Lower lobe of right lung (tissue), 2 donors: ENCODE measurements around the gene CTXN1. TPM values are rescaled to one million over a fixed set of nuclear protein-coding genes. Genes with fewer than 3 reads are reported as not detected.
"Not testable (repeated sequence)": the region's sequence is repeated elsewhere in the genome, so short reads cannot be mapped to it uniquely, and the experiment has no call there.

Source experiments
- ATAC-seq, 2 donors: fragments of 200-7000 bp; cut with Tn5 transposase; one replicate each; pipeline ENCODE4 v1.9.1; 2020 to 2022; ENCODE audit warnings: mild to moderate bottlenecking in 2 of 2, moderate library complexity in 2 of 2
- DNase-seq: peaks from one replicate; pipeline ENCODE4 v3.0.0-alpha.2; 2020
- H3K27ac ChIP-seq: fragments of 200-600 bp; one replicate; pipeline ENCODE4 v1.8.0; 2022
- H3K27me3 ChIP-seq: fragments of 200-600 bp; one replicate; pipeline ENCODE4 v1.8.0; 2022; ENCODE audit warnings: low read depth
- H3K36me3 ChIP-seq: fragments of 200-600 bp; one replicate; pipeline ENCODE4 v1.8.0; 2022; ENCODE audit warnings: mild to moderate bottlenecking
- H3K4me1 ChIP-seq: fragments of 200-600 bp; one replicate; pipeline ENCODE4 v1.8.0; 2022
- H3K4me3 ChIP-seq: fragments of 200-600 bp; one replicate; pipeline ENCODE4 v1.8.0; 2022; ENCODE audit warnings: mild to moderate bottlenecking
- H3K9me3 ChIP-seq: fragments of 200-600 bp; one replicate; pipeline ENCODE4 v1.8.0; 2022
- CTCF ChIP-seq: fragments of 200-600 bp; IDR thresholded peaks from one replicate; pipeline ENCODE4 v1.8.0; 2022; ENCODE audit warnings: antibody characterized with exemption, mild to moderate bottlenecking
- intact Hi-C: fragments of 100-400 bp; cut with DNase I; formaldehyde crosslinking; loops from one replicate; pipeline ENCODE4 v1.11.0; 2022
- total RNA-seq: library from RNA; stranded (reverse); fragmentation: NEBNext Ultra II Directional; extraction: Animal tissue kit (Norgen Biotek cat#: 25700); gene quantifications from one replicate; pipeline ENCODE4 v1.2.1, GENCODE V29; 2021
- donor health status: DM: no; HTN: yes; CAD: no; lungs with severe emphysema.

Gene CTXN1
- total RNA-seq, 1 donor from 2014 or later = 5.8 TPM

GRCh38 chr19:7933411-7933810, 7.5 kb upstream of the CTXN1 start:
- intact Hi-C loops = no loop called here
- peak; percentile 8 for TF ChIP-seq CTCF
- no peak for ATAC-seq
- Histone ChIP-seq H3K9me3 (no peaks in the 10 kb centered on the region), H3K27me3 (no peaks in the 10 kb centered on the region), H3K27ac (no peak overlapping the region), H3K4me3 (no peak overlapping the region), H3K36me3 (peaks cover 82% of the 10 kb centered on the region), H3K4me1 (peaks cover 7% of the 10 kb centered on the region)
- DNase-seq = no peak

- peaks cover 77% of the 10 kb centered on the region for H3K36me3 ChIP-seq
- no peaks in the 10 kb centered on the region for H3K27me3 ChIP-seq
These were observed 7.0 kb upstream of the CTXN1 start for GRCh38 chr19:7932930-7933300.

GRCh38 chr19:7932276-7932929, 6.5 kb upstream of the CTXN1 start:
- H3K27ac ChIP-seq = no peak overlapping the region
- H3K4me3 ChIP-seq = no peak overlapping the region
- intact Hi-C loops = no loop called here
- peaks cover 7% of the 10 kb centered on the region for H3K4me1 ChIP-seq
- no peaks in the 10 kb centered on the region for H3K9me3 ChIP-seq
- no peak for TF ChIP-seq CTCF
- peaks cover 72% of the 10 kb centered on the region for H3K36me3 ChIP-seq
- H3K27me3 ChIP-seq = no peaks in the 10 kb centered on the region
- no peak for ATAC-seq
- DNase-seq = no peak

More at GRCh38 chr19:7932930-7933300, 7.0 kb upstream of the CTXN1 start:
- ATAC-seq (no peak), DNase-seq (no peak)
- H3K9me3 ChIP-seq = no peaks in the 10 kb centered on the region
- intact Hi-C loops = no loop called here
- H3K4me1 ChIP-seq = peaks cover 7% of the 10 kb centered on the region
- no peak overlapping the region for H3K27ac ChIP-seq
- no peak overlapping the region for H3K4me3 ChIP-seq
- TF ChIP-seq CTCF = no peak

GRCh38 chr19:7931221-7932061, 5.5 kb upstream of the CTXN1 start:
- Histone ChIP-seq H3K9me3 (no peaks in the 10 kb centered on the region), H3K4me3 (no peak overlapping the region), H3K36me3 (peaks cover 62% of the 10 kb centered on the region), H3K27ac (peak overlapping the region; percentile 36), H3K4me1 (peaks cover 13% of the 10 kb centered on the region), H3K27me3 (no peaks in the 10 kb centered on the region)
- TF ChIP-seq CTCF = no peak
- intact Hi-C loops = no loop called here
- ATAC-seq (no peak), DNase-seq (peak; percentile 43)

GRCh38 chr19:7930765-7931164, 4.8 kb upstream of the CTXN1 start:
- intact Hi-C loops = no loop called here
- Histone ChIP-seq H3K27ac (no peak overlapping the region), H3K4me3 (no peak overlapping the region), H3K9me3 (no peaks in the 10 kb centered on the region), H3K27me3 (no peaks in the 10 kb centered on the region), H3K36me3 (peaks cover 56% of the 10 kb centered on the region), H3K4me1 (peaks cover 17% of the 10 kb centered on the region)
- no peak for ATAC-seq
- TF ChIP-seq CTCF = no peak
- no peak for DNase-seq

- H3K27ac ChIP-seq, H3K4me3 ChIP-seq, H3K9me3 ChIP-seq, DNase-seq, intact Hi-C loops, ATAC-seq, H3K27me3 ChIP-seq: not testable (repeated sequence)
- Histone ChIP-seq H3K36me3 (peaks cover 48% of the 10 kb centered on the region), H3K4me1 (peaks cover 21% of the 10 kb centered on the region)
These were observed 4.1 kb upstream of the CTXN1 start for GRCh38 chr19:7930030-7930429.
